ENCODE data around the gene BNIP1. TPM values are rescaled to one million over a fixed set of nuclear protein-coding genes. Genes with fewer than 3 reads are reported as not detected.

Gene BNIP1
- total and polyA plus RNA-seq, 8 donors, result 12.5 to 15.2 (median 13.7) TPM

DNA sequence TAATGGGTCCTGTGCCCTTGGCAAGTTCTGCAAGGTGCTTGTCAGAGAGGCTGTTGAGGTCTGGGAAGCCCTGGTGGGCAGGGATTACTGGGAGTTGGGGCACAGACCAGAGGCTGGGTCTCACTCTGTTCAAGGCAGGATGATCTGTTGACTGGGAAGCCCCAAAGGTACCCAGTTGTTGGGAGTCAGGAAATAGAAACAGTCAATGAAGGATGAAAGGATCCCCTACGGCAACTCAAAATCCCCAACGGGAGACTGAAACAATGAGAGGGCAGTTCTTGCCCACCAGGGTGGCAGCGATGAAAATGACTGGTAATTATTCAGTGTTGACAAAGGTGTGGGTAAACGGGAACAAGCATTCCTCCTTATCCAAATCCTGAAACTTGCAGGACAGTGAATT, 31.2 kb downstream of the BNIP1 start:
- ATAC-seq, result no peak
- H3K36me3 ChIP-seq, result no peaks in the 10 kb centered on the region
- H3K9me3 ChIP-seq, result peaks cover 0 to 9% of the 10 kb centered on the region in 2 donors
- H3K27me3 ChIP-seq, result no peaks in the 10 kb centered on the region
- H3K4me1 ChIP-seq, result no peaks in the 10 kb centered on the region
- H3K4me3 ChIP-seq, result no peak overlapping the region
- DNase-seq, result no peak
- intact Hi-C loops (cut with DNase I), result no loop called here
- TF ChIP-seq CTCF (IDR thresholded peaks at IDR 0.05), result no peak
- H3K27ac ChIP-seq, result no peak overlapping the region

DNA sequence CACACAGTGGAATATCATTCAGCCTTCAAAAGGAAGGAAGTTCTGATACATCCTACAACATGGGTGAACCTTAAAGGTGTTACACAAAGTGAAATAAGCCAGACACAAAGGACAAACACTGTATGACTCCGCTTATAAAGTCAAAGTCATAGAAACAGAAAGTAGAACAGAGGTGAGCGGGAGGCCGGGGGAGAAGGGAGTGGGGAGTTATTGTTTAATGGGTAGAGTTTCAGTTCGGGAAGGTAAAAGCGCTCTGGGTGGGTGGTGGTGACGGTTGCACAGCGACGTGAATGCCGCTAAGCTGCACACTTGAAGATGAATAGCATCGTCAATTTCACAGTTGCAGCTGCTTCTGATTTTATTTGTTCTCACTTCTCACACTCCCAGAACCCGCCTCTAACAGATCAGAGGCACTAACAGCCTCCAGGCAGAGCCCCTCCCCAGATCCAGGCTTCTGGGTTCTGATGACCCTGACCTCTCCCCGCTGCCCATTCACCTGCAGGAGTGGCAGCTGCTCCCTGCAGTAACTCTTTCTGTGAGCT, 34.1 kb downstream of the BNIP1 start:
- Histone ChIP-seq H3K27me3 (no peaks in the 10 kb centered on the region), H3K36me3 (no peaks in the 10 kb centered on the region), H3K9me3 (peaks cover 0 to 10% of the 10 kb centered on the region in 2 donors), H3K4me3 (no peak overlapping the region), H3K4me1 (no peaks in the 10 kb centered on the region), H3K27ac (no peak overlapping the region)
- intact Hi-C loops (cut with DNase I), result no loop called here
- no peak for TF ChIP-seq CTCF (IDR thresholded peaks at IDR 0.05)
- no peak for DNase-seq
- ATAC-seq, result no peak

DNA sequence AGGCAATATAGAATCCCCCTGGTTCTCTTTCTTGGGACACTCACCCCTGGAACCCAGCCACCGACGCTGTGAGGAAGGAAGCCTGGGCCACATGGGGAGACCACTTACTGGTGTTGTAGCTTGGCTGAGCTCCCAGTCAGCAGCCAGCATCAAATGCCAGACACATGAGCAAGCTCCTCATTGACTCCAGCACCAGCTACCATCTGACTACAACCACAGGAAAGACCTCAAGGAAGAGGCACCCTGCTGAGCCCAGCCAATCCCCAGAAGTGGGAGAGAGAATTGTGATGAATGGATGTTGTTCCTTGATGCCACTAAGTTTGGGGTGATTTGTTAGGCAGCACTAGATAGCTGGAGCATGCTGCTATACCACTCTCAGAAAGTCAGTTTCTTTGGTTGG, 36.0 kb downstream of the BNIP1 start:
- no peak for DNase-seq
- Histone ChIP-seq H3K36me3 (no peaks in the 10 kb centered on the region), H3K4me1 (no peaks in the 10 kb centered on the region), H3K4me3 (no peak overlapping the region), H3K27me3 (no peaks in the 10 kb centered on the region), H3K27ac (no peak overlapping the region), H3K9me3 (peaks cover 0 to 10% of the 10 kb centered on the region in 2 donors)
- no peak for ATAC-seq
- intact Hi-C loops (cut with DNase I), result no loop called here
- TF ChIP-seq CTCF (IDR thresholded peaks at IDR 0.05), result no peak

DNA sequence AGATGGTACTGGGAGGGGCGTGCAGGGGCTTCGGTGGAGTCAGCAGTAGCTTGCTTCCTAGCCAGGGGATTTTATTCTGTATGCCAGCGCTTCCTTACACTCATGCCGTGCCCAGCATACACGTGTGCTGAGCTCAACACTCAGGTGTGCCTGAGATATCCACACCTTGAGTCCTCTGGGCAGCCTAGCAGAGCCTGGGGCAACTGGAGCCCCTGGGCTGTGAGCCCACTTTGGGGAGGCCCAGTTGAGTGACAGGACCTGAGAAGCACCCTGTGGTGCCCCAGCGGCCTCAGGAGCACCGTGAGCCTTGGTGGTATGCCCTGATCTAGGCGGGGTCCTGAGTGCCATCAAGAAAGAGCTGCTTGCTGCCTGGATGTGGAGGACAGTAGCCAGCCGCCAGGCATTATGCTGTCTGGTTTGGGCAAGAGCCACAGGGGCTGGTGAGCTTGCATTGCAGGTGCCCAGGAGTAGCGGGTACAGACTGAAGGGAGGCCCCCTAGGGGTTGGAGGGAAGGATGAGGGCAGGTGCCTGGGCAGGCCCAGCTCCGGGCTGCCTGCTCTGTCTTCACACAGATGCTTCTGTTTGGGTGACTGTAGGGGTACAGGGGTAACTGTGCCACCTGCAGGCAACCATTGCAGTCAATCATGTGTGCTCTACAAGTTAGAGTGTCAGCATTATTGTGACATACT, 42.9 kb downstream of the BNIP1 start:
- no peak for TF ChIP-seq CTCF (IDR thresholded peaks at IDR 0.05)
- no peaks in the 10 kb centered on the region for H3K27me3 ChIP-seq
- no peak overlapping the region for H3K27ac ChIP-seq
- ATAC-seq (no peak), DNase-seq (no peak)
- intact Hi-C loops (cut with DNase I), result no loop called here
- no peaks in the 10 kb centered on the region for H3K36me3 ChIP-seq
- H3K4me1 ChIP-seq, result no peaks in the 10 kb centered on the region
- H3K9me3 ChIP-seq, result no peaks in the 10 kb centered on the region
- H3K4me3 ChIP-seq, result no peak overlapping the region

DNA sequence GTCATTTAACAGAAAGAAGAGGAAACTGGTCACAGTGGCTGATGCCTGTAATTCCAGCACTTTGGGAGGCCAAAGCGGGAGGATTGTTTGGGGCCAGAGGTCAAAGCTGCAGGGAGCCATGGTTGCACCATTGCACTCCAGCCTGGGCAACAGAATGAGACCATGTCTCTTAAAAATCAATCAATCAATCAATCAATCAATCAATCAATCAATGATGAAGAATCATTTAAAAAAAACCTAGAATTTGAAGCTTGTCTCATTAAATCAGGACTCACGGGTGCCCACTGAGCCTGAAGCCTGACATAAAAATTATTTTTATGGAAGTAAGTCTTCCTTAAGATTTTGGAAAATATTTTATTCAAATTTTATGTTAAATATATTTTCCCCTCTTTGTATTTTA, 43.9 kb downstream of the BNIP1 start:
- intact Hi-C loops (cut with DNase I), result no loop called here
- H3K4me1 ChIP-seq, result no peaks in the 10 kb centered on the region
- no peaks in the 10 kb centered on the region for H3K27me3 ChIP-seq
- no peak for DNase-seq
- no peak overlapping the region for H3K27ac ChIP-seq
- TF ChIP-seq CTCF (IDR thresholded peaks at IDR 0.05), result no peak
- ATAC-seq, result no peak
- no peaks in the 10 kb centered on the region for H3K36me3 ChIP-seq
- H3K9me3 ChIP-seq, result no peaks in the 10 kb centered on the region
- no peak overlapping the region for H3K4me3 ChIP-seq

All from left lung (tissue), 10 donors.